ENCODE measurements around the gene SHISAL1. TPM values are rescaled to one million over a fixed set of nuclear protein-coding genes. Genes with fewer than 3 reads are reported as not detected.

Gene SHISAL1
- polyA plus RNA-seq, 1 donor = 14.9 TPM

Other genes with a start within 250 kb of the SHISAL1 start
- gene PARVG, start 132.0 kb downstream of the SHISAL1 start, polyA plus RNA-seq (ENCODE audit: insufficient read length) = 4.5 TPM
- 27.2 TPM for gene RTL6, start 185.3 kb upstream of the SHISAL1 start, polyA plus RNA-seq (ENCODE audit: insufficient read length)